HG03565 (cell line): ENCODE results near the gene TTC7B.

Experiments used
- ATAC-seq: cut with Tn5 transposase; IDR thresholded peaks from one replicate; pipeline ENCODE4 v1.9.1; 2021; ENCODE audit warnings: mild to moderate bottlenecking, moderate library complexity; ENCODE audit not compliant: unreplicated experiment

TTC7B gene

GRCh38 chr14:90502760-90503159 is 313.5 kb downstream of the TTC7B start:
- ATAC-seq, result no peak

- no peak for ATAC-seq
These were observed 315.4 kb downstream of the TTC7B start for GRCh38 chr14:90500665-90501370.

DNA sequence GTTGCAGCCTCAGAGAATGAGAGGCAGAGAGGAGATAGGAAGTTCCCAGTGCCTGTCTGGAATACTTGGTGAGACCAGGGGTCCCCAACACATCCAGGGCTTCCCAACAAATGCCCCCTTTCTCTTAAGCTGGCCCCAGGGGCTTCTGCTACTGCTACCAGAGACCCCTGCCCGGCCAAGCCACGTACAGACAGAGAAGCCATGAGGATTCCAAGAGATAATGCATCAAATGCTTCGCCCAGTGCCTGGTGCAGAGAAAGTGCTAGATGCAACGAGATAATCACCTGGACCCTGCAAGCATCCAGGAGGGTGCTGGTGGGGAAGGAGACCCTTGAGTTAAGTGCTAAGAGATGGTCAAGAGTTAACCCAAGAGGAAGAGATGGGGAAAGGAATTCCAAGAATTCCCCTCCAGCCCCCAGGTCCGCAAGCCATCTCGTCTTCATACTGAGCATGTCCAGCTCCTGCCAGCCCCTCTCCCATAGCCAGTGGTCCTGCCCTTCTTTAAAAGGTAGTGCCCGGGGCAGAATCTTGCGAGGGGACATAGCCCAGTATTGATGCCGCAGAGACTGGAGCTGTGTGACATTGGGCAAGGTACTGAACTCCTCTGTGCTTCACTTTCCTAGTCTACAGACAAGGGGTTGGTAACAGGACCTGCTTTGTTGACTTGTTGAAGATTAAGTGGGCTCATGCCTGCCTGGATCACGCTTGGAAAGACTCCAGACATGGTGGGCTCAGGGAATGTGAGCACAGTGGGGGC is 316.1 kb downstream of the TTC7B start:
- no peak for ATAC-seq

- ATAC-seq, result no peak
These were observed 317.1 kb downstream of the TTC7B start for GRCh38 chr14:90499121-90499520.

GRCh38 chr14:90498198-90498597 is 318.0 kb downstream of the TTC7B start:
- no peak for ATAC-seq

- ATAC-seq, result no peak
These were observed 319.9 kb downstream of the TTC7B start for GRCh38 chr14:90496379-90496778.

DNA sequence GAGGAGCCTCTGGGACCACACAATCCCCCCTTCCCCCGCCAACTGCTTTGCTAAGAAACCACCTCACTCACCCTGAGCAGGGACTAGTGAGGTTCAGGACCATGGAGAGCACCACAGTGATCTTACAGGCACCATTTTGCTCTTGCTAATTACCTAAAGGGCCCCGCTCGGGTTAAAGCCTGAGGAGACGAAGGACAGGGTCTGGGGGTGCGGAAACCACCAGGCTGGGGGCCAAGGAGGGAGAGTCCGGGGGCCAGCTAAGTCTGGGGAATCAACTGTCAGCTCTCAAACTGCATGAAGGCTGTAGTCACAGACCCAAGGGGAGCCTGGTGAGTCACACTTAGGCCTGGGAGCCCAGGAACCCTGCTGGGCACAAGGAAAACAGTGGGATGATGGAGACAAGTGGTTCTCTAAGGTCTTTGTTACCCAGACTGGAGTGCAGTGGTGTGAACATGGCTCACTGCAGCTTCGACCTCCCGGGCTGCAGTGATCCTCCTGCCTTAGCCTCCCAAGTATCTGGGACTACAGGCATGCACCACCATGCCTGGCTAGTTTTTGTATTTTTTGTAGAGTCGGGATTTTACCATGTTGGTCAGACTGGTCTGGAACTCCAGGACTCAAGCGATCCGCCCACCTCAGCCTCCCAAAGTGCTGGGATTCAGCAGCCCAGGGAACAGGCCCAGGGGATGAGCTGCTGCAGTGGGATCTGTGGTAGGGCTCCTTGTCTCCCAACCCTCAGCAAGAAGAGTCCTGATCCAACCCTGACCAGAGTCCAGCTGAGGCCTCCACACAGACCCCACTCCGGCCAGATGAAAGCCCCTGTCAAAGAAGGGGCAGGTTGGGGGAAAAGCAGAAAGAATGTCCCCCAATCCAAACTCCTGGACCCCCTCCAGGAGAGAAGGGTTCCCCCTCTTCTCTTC is 320.6 kb downstream of the TTC7B start:
- ATAC-seq, result no peak

- no peak for ATAC-seq
These were observed 324.2 kb downstream of the TTC7B start for GRCh38 chr14:90491911-90492531.

DNA sequence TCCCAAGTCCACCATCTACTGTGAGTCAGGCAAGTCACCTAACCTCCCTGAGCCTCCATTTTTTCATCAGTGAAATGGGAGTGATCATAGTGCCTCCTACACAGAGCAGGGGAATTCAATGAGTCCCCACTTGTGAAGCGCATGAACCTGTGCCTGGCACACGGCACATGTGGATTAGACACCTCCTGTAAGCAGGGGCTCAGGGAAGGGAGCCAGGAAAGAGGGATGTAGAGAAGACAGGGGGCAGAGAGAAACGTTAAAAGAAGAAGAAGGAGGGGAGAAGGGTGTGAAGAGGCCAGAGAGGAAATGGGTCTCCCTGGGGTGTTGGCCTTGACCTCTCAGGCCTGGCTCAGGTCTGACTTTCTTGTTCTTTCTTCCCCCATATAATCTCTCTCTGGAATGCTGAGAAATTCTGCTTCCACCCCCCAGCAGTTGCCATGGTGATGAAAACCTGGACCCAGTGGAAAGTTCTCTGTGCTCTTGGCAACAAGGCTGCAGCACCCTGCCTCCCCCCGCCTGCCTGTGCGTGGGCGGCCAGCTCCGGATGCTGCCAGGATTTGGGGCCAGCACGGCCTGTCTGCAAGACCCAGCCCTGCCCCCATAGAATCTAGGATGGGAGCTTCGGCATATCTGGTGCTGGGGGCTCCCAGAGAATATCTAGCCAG is 324.9 kb downstream of the TTC7B start:
- no peak for ATAC-seq

GRCh38 chr14:90490720-90491050 is 325.5 kb downstream of the TTC7B start:
- ATAC-seq, result no peak

- no peak for ATAC-seq
These were observed 326.1 kb downstream of the TTC7B start for GRCh38 chr14:90489916-90490719.

DNA sequence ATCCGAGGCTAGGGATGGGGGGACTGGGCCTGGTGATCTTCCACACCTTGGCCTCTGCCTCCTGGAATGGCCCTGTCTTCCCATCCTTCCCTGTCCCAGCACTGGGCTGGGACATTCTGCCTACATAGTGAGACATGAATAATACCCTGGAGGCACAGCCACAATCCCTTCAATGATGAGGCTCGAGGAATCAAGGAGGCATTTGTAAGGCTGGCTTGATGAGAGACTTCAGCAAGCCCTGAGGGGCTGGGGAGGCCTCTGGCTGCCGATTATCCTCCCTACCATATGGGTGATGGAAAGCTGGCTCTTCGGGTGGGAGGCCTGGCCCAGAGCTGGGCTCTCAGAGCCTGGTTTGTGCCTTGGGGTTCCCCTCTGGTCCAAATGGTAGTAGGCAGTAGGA is 326.9 kb downstream of the TTC7B start:
- no peak for ATAC-seq

DNA sequence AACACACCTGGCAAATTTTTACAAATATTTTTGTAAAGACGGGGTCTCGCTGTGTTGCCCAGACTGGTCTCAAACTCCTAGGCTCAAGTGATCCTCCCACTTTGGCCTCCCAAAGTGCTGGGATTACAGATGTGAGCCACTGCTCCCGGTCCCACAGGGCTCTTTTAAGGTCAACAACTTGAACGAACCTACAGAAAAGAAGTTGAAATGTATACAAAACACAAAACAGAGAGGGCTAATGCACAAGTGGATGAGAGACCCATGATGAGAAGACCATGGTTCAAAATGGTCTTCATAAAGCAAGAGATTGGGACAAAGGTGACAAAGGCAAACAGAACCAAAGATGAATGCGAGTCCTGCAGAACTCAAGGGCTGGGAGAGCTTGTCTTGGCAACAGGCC is 328.0 kb downstream of the TTC7B start:
- ATAC-seq, result no peak

GRCh38 chr14:90487462-90487861 is 328.8 kb downstream of the TTC7B start:
- no peak for ATAC-seq

GRCh38 chr14:90487031-90487430 is 329.2 kb downstream of the TTC7B start:
- no peak for ATAC-seq

- ATAC-seq, result no peak
These were observed 331.9 kb downstream of the TTC7B start for GRCh38 chr14:90484291-90484690.

DNA sequence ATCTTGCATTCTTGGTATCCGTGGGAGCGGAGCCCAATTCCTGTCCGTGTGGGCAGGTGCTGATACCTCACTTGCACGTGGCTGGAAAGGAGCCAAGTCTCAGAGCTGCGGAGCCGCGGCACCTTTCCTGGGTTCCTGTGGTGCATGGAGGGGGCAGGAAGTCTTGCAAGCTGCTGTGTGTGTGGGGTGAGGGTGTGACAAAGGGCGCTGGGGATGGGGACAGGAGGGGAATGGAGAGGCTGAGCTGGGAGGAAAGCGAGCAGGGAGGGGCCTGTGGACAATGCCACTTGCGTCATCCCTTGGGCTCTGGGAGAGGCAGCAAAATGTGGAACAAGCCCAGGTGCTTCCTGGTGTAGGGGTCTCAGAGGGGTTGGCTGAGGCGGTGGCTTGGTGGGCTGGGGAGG is 332.7 kb downstream of the TTC7B start:
- no peak for ATAC-seq

DNA sequence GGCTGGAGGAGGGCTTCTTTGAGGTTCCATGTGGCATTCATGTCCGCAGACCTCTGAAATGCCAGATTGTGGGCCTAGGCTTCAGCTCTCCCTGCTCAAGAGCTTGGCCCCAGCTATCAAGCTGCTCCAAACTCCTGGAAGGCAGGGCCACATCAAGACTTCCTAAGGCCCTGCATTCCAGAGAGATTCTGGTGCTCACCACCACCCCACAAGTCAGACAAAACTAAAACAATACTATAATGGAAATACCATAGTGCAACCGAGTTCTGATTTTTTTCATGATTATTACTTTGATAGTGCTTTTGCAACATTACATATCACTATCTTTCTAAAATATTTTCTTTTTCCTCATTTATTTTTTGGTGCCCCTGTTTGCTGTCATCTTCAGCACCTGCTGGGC is 333.1 kb downstream of the TTC7B start:
- ATAC-seq, result no peak

GRCh38 chr14:90475298-90475697 is 340.9 kb downstream of the TTC7B start:
- no peak for ATAC-seq
